Endothelial cell of umbilical vein (primary cell): ENCODE measurements around the gene KRTAP10-12.

ENCODE experiments used
- POLR2AphosphoS5 ChIP-seq: IDR thresholded peaks from 2 replicates; pipeline ENCODE4 v1.6.1; 2012; ENCODE audit warnings: low read depth, mild to moderate bottlenecking, control low read depth, low read length, moderate library complexity; ENCODE audit not compliant: insufficient read depth
- TF ChIP-seq, protein P1 (sequence below), 2 donors: IDR thresholded peaks; 1 replicate in 1 of 2; 2 replicates in 1 of 2; pipeline ENCODE4 v1.5.1; 2011; ENCODE audit warnings: low read length in 2 of 2, mild to moderate bottlenecking in 2 of 2, moderate library complexity in 2 of 2, control low read depth in 1 of 2, inconsistent platforms in 1 of 2, low read depth in 1 of 2; ENCODE audit not compliant: insufficient read depth in 1 of 2; ENCODE audit errors: extremely low read depth in 1 of 2
- TF ChIP-seq, protein P2 (sequence below): IDR thresholded peaks from 2 replicates; pipeline ENCODE4 v1.6.1; 2011; ENCODE audit not compliant: insufficient read depth, insufficient read length

DNA sequence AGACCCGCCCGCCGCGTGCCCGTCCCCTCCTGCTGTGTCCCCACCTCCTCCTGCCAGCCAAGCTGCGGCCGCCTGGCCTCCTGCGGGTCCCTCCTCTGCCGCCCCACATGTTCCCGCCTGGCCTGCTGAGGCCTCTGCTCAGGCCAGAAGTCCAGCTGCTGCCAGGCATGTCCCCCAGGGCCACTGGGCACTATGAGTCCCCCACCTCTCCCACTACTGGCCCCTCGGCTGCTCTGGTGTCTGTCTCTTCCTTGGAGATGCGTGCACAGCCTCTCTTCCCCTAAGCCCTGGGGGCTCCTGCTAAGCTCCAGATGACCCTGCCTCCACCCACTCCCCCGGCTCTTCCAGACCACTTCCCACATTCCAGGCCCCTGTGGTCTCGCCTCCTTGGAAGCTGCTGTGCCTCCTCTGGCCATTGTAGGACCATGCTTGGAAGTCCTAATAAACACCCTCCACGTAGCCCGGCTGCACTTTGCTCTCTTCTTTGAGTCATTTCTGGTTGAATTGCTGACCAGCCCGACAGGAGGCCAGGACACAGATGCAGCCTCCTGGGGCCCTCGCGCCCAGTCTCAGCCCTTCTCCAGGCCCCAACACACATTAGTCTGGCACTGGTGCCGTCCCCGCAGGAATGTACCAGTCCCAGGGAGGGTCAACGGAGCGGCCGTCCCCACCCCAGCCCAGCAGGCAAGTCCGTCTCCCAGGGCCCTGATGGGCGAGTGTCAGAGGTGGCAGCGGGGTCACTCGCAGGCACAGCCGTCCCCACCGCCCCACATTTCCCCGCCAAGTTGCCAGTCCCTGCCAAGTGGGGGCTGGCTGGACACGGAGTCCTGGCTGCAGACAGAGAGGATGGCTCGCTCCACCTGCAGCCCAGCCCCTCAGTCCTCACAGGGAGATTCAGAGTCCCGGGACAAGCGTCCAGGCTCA, 1.1 kb downstream of the KRTAP10-12 start:
- TF ChIP-seq, protein P1, sequence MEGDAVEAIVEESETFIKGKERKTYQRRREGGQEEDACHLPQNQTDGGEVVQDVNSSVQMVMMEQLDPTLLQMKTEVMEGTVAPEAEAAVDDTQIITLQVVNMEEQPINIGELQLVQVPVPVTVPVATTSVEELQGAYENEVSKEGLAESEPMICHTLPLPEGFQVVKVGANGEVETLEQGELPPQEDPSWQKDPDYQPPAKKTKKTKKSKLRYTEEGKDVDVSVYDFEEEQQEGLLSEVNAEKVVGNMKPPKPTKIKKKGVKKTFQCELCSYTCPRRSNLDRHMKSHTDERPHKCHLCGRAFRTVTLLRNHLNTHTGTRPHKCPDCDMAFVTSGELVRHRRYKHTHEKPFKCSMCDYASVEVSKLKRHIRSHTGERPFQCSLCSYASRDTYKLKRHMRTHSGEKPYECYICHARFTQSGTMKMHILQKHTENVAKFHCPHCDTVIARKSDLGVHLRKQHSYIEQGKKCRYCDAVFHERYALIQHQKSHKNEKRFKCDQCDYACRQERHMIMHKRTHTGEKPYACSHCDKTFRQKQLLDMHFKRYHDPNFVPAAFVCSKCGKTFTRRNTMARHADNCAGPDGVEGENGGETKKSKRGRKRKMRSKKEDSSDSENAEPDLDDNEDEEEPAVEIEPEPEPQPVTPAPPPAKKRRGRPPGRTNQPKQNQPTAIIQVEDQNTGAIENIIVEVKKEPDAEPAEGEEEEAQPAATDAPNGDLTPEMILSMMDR (IDR thresholded peaks at IDR 0.05; ENCODE audit: extremely low read depth in 1 of 2, insufficient read depth in 1 of 2, low read depth in 1 of 2, low read length in 2 of 2) = no peak
- TF ChIP-seq, protein P2, sequence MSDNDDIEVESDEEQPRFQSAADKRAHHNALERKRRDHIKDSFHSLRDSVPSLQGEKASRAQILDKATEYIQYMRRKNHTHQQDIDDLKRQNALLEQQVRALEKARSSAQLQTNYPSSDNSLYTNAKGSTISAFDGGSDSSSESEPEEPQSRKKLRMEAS = no peak
- no peak for TF ChIP-seq POLR2AphosphoS5
